Stimulated activated CD8-positive, alpha-beta memory T cell treated with anti-CD3 and anti-CD28 coated beads, Interleukin-12 subunit alpha, Interleukin-12 subunit beta, amount 100 ng/mL, for 24 hours (primary cell): ENCODE results near the gene ZP1.

Experiments
- DNase-seq: peaks from one replicate; pipeline ENCODE4 v3.0.0-alpha.2; 2020; ENCODE audit errors: extremely low read depth

The ZP1 gene

GRCh38 chr11:60859616-60860250 lies 7.6 kb upstream of the ZP1 start:
- no peak for DNase-seq

DNA sequence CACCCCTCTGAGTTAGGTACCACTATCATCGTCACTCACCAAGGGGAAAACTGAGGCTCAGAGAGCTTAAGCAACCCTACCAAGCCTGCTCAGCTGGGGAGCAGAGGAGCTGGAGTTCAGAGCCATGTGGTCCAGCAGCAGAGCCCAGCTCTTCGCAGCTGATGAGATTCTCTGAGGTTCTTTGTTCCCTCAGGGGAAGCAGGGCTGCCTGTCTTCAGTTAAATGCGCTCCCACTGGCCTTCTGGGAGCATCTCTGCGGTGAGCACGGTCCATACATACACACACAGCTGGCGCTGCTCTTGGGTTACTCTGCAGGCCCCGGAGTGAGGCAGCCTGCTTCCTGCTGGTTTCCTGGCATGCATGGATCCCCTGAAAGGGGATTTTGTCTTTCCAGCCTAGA lies 6.4 kb upstream of the ZP1 start:
- DNase-seq = no peak

- DNase-seq = no peak
Observed at GRCh38 chr11:60862171-60862570, 5.2 kb upstream of the ZP1 start.

DNA sequence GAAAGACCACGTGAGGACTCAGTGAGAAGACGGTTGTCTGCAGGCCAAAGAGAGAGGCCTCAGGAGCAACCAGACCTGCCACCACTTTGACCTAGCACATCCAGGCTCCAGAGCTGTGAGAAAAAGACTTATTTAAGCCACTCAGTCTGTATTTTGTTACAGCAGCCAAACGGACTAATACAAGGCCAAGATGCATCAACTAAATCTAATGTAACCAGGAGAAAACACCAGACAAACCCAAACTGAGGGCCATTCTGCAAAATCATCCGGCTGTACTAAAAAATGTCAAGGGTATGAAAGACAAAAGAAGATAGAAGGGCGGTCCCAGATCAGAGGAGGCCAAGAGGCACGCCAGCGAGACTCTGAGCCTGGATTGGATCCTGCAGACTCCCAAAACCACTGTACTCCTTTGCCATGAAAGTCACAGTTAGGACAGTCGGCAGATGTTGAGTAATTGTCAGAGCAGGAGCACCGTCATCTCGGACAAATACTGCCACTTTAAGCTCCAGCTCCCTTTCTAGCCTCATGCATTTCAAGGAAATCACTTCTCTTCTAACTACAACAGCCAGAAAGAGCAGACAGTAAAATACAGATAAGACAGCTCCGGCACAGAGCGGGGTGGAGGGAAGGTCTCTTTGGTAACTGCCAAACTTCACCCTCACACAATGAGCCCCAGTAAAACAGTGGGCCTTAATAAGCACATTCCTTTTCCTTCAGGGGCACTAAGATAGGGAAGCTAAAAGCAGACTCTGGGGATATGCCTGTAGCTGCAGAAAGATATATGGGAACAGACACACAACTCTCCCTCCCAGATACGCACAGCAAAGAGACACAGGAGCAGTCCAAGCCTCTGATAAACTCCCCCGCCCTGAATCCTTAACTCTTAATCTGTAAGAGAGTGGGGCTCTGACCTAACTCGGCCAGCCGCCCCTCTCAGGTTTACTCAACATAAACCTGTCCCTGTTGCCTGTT lies 3.5 kb upstream of the ZP1 start:
- no peak for DNase-seq

GRCh38 chr11:60864856-60865513 lies 2.4 kb upstream of the ZP1 start:
- DNase-seq = no peak

- no peak for DNase-seq
Observed at GRCh38 chr11:60867871-60868681, 734 bp downstream of the ZP1 start.

DNA sequence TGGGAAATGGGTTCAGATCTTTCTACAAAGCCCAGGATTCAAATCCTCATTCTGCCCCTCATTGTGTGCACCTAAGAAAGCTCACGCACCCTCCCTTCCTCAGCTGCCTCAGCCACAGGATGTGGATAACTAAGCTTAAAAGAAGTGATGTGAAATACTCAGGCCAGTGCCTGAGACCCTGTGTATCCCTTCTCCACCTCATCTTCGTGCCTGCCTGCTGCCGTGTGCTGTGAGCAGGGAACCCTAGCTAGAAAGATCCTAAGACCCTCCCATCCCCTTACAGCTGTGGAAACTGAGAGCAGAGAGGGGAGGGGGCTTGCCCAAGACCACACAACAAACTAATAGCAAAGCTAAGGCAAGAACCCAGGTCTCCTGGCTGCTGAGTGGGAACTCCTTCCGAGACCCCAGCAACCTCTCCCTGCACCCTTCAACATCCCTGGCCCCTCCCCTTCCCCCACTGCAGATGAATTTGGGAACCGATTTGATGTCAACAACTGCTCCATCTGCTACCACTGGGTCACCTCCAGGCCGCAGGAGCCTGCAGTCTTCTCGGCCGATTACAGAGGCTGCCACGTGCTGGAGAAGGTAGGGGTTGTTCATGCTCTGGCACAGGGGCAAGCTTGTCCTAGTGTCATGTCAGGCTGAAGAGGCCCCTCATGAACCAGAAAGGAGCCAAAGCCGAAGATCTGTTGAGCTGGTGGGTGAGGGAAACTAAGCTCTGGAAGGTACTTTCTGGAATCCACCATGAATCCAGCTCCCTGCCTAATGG lies 1.5 kb downstream of the ZP1 start:
- no peak for DNase-seq

DNA sequence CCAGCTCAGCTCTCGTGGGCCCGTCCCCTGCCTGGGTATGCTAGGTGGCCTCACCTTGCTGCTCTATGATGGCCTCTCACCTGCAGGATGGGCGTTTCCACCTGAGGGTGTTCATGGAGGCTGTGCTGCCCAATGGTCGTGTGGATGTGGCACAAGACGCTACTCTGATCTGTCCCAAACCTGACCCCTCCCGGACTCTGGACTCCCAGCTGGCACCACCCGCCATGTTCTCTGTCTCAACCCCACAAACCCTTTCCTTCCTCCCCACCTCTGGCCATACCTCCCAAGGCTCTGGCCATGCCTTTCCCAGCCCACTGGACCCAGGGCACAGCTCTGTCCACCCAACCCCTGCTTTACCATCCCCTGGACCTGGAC lies 2.1 kb downstream of the ZP1 start:
- no peak for DNase-seq

- no peak for DNase-seq
Observed at GRCh38 chr11:60870276-60870675, 2.9 kb downstream of the ZP1 start.

DNA sequence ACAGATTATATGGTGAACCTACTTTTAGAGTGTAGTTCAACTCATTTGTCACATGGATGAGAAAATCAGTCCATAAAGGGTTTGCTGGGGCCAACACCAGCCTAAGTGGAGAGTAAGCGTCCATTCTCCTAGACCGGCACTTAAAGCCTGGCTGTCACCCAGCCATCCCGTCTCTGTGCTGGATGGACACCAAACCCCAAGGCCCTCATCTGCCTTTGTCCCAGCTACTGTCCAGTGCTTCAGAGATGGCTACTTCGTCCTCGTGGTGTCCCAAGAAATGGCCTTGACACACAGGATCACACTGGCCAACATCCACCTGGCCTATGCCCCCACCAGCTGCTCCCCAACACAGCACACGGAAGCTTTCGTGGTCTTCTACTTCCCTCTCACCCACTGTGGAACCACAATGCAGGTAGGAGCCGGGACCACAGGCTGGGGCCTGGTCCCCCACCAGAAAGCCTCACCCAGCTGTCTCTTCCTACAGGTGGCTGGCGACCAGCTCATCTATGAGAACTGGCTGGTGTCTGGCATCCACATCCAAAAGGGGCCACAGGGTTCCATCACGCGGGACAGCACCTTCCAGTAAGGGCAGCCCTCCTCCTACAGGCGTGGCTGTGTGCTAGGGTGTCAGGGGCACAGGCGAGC lies 3.5 kb downstream of the ZP1 start:
- no peak for DNase-seq

DNA sequence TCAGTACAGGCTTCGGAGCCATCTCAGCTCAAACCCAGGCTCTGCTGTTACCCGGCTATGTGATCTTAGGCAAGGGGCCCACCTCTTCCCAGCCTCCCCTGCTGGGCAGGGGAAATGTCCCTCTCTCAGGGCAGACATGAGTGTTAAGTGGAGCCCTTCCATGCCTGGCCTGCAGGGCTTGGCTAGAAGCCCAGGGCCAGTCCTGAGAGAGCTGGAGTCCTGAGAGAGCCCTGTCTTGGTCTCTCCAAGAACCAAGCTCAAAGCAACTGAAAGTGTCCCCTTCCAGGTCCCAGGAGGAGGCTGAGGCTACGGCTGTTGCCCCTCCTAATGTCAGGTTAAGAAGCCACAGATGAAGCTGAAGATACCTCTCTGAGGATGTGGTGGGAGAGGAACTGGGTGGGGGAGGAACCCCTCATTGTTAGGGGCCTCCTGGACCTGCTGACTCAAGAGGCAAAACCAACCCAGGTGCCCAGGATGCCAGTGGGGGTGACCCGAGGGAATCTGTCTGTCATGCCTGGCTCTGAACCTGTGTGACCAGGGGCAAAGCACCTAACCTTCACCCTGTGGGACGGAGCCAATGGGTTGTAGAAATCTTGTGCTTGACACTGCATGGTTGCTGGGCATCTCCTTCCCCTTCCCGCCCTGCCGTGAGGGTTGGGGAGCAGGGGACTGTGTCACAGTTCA lies 4.2 kb downstream of the ZP1 start:
- DNase-seq = no peak

DNA sequence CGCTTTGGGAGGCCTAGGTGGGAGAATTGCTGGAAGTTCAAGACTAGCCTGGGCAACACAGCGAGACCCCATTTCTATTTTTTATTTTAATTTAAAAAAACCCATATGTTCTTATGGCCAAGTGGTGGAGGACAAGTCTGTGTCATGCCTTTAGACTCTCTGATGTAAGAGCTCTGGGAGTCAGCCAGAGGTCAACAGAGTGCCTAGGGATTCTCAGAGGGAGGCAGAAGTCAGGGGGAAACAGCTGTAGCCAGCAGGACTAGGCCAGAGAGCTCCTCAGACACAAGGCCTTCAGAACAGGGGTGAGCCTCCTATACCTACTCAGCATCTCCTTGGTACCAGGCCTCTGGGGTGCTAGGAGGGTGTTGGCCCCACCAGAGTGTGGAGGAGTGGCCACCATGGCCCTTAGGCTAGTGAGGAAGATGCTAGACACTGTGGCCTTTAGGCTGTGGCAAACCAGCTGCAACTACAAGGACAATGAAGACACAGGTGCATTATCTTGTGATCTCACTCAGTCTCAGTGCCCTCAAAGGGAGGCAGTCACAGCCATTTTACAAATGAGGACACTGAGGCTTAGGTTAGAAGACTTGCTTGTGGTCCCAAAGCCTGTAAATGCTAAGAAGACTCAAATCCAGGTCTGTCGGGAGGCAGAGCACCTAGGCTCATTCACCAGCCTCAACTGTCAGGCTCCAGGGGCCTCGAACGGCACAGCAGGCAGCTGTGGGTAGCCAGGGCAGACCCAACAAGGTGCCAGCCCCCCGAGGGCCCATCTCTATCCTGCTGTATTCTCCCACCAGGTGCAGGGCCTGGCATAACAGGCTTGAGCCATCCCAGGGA lies 5.0 kb downstream of the ZP1 start:
- no peak for DNase-seq

- no peak for DNase-seq
Observed at GRCh38 chr11:60872961-60873524, 5.7 kb downstream of the ZP1 start.

DNA sequence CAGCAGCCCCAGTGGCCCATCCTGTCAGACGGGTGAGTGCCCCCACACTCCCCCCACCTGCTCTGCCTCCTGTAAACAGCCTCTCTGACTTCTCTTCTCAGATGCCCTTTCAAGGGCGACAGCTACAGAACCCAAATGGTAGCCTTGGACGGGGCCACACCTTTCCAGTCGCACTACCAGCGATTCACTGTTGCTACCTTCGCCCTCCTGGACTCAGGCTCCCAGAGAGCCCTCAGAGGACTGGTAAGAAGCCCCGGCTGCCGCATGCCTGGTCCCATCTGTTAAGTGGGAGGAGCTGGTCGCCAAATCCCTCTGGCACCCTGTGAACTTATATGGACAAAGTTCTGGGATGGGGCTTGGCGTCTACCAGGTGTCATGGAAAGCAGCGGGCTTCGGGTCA lies 6.2 kb downstream of the ZP1 start:
- no peak for DNase-seq

DNA sequence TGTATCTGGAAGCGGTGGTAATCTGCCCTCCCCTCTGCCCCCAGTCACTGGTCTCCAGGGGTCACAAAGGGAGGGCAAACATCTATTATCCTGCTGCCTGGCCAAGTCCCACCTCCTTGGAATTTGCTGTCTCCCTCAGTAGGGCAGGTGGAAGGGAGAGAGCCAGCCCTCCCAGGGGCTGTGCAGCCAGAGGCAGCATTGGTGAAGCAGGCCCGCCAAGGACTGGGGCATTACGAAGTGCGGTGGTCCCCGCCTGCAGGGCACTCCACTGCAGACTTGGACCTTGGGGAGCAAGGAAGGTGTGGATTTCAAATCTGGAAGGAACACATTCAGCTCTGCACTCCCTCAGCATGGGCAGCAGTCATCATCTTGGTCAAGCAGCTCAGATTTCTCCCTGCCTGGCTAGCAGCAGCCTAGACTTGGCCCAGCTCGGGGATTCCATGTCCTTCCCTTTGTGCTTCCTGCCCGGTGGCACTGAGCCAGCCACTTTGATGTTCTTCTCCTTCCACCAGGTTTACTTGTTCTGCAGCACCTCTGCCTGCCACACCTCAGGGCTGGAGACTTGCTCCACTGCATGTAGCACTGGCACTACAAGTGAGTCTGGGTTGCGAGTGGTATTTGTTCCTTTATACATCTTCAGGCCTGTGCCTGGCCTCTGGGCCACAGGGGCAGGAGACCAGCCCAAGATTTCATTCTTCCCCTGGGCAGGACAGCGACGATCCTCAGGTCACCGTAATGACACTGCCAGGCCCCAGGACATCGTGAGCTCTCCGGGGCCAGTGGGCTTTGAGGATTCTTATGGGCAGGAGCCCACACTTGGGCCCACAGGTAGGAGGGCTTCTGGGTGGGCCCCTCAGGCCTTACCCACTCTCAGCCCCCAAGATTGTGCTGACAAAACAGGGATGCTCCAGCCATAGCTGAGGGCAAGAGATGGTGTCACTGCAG lies 7.4 kb downstream of the ZP1 start:
- no peak for DNase-seq

GRCh38 chr11:60875366-60876167 lies 8.2 kb downstream of the ZP1 start:
- no peak for DNase-seq

GRCh38 chr11:60876168-60876485 lies 8.8 kb downstream of the ZP1 start:
- DNase-seq = no peak
